Measurements from ENCODE around the gene KCNK17. TPM values are rescaled to one million over a fixed set of nuclear protein-coding genes. Genes with fewer than 3 reads are reported as not detected.

Gene KCNK17
- total RNA-seq, 1 donor from 2014 or later = 3.7 TPM

DNA sequence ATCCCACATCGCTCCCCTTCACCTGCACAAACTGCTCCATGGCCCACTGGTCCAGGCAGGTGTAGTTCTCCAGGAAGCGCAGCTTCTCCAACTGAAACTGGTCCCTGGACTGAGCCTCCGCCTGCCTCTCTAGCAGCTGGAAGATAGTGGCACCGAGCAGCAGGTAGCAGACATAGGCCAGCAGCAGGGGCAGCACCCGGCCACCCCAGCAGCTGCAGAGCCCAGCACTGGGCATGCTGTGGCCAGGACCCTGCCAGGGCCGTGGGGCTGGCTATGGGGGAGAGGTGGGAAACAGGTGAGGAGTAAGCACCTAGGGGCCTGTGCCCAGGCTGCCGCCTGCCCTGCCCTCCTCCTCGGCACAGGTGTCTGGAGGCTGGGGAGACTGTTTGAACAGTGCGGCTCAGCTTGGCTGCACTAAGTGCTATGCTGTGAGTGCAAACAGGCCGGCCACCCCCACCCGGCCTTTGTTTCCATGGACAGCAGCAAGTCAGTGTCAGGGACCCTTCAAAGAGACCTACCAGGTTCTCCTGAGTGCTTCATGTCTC lies 8.2 kb upstream of the KCNK17 start, which contains the start of gene KCNK16:
TSS of gene KCNK16 (minus strand) at position 397 of the 545 bp plus-strand sequence. CDS start at position 235, 162 bp downstream.
- no peak for ATAC-seq
- H3K4me3 ChIP-seq = no peak within 1 kb of the TSS
- no peaks in the 10 kb centered on the region for H3K4me1 ChIP-seq
- no peaks in the 10 kb centered on the region for H3K36me3 ChIP-seq
- no peaks in the 10 kb centered on the region for H3K27me3 ChIP-seq
- DNase-seq = no peak
- H3K27ac ChIP-seq = no peak within 1 kb of the TSS
- intact Hi-C loops (cut with DNase I) = no loop called here
- no peaks in the 10 kb centered on the region for H3K9me3 ChIP-seq
- no peak for TF ChIP-seq CTCF (IDR thresholded peaks at IDR 0.05)

GRCh38 chr6:39321761-39322160 lies 7.5 kb upstream of the KCNK17 start:
- H3K4me1 ChIP-seq = no peaks in the 10 kb centered on the region
- H3K27me3 ChIP-seq = no peaks in the 10 kb centered on the region
- no peaks in the 10 kb centered on the region for H3K36me3 ChIP-seq
- DNase-seq (no peak), ATAC-seq (no peak)
- H3K9me3 ChIP-seq = no peaks in the 10 kb centered on the region
- intact Hi-C loops (cut with DNase I) = no loop called here
- no peak for TF ChIP-seq CTCF (IDR thresholded peaks at IDR 0.05)
- no peak overlapping the region for H3K4me3 ChIP-seq
- no peak overlapping the region for H3K27ac ChIP-seq

- H3K27me3 ChIP-seq = no peaks in the 10 kb centered on the region
- ATAC-seq (no peak), DNase-seq (no peak)
- H3K9me3 ChIP-seq = no peaks in the 10 kb centered on the region
- H3K4me3 ChIP-seq = no peak overlapping the region
- no peaks in the 10 kb centered on the region for H3K4me1 ChIP-seq
- no peak overlapping the region for H3K27ac ChIP-seq
- H3K36me3 ChIP-seq = no peaks in the 10 kb centered on the region
- intact Hi-C loops (cut with DNase I) = no loop called here
- no peak for TF ChIP-seq CTCF (IDR thresholded peaks at IDR 0.05)
These were observed 6.3 kb upstream of the KCNK17 start for GRCh38 chr6:39320363-39320984.

DNA sequence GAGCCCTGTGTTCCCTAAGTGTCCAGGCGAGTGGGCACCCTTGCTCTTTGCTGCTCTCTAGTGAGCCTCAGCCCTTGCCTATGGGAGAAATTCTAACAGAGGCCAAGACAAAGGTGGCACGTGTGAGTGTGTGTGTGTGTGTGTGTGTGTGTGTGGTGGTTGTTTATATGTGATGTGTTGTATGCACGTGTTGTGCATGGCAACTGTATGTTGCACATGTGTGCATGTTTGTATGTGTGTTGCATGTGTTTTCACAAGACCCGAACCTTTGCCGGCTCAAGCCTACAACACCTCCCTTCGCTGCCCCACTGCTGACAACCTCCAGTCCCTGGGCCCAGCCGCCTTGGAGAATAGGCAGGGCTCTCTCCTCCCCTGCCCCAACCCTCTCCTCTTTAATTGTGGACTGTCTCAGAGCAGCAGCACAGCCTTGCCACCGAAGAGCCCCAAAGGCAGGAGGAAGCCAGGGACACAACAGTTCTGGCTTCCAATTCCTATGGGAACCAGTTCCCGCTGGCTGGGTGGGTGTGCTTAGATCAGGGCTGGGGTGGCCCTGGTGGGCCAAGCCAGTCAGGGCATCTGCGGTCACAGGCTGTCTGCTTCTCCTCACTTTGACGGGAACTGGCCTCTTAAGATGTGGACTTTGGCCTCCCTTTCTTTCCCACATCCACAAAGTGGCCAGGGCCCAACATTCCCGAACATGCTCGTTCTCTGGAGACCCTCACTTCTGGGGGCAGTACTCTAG lies 5.6 kb upstream of the KCNK17 start:
- no peak for TF ChIP-seq CTCF (IDR thresholded peaks at IDR 0.05)
- H3K4me1 ChIP-seq = no peaks in the 10 kb centered on the region

DNA sequence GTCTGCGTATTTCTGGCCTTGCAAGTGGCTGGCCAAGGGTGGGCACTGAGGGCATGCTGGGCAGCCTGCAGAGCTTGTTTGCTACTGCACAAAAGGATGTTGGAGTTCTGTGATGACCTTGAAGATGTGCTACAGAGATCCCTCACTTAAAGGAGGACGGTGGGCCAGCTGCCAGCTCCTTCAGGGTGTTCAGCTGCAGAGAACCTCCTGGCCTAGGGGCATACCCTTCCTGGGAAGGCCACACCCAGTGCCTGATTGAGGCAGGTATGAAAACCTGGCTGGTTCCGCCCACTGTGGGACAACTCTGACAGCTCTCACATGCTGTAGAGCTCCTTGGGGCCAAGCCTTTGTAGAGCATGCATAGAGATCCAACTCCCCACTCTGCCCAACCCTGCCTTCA lies 3.0 kb upstream of the KCNK17 start:
- no peak overlapping the region for H3K27ac ChIP-seq

More for the DNA sequence above, 5.6 kb upstream of the KCNK17 start:
- Histone ChIP-seq H3K4me3 (no peak overlapping the region), H3K27me3 (no peaks in the 10 kb centered on the region), H3K36me3 (no peaks in the 10 kb centered on the region), H3K9me3 (no peaks in the 10 kb centered on the region), H3K27ac (no peak overlapping the region)
- ATAC-seq = no peak
- intact Hi-C loops (cut with DNase I) = no loop called here
- no peak for DNase-seq

More for the DNA sequence above, 3.0 kb upstream of the KCNK17 start:
- Histone ChIP-seq H3K4me1 (peaks cover 12% of the 10 kb centered on the region), H3K4me3 (no peak overlapping the region), H3K27me3 (peaks cover 22% of the 10 kb centered on the region), H3K36me3 (no peaks in the 10 kb centered on the region), H3K9me3 (no peaks in the 10 kb centered on the region)
- ATAC-seq = no peak
- no peak for DNase-seq
- TF ChIP-seq CTCF (IDR thresholded peaks at IDR 0.05) = no peak
- intact Hi-C loops (cut with DNase I) = no loop called here
